EH (cell line): Measurements from ENCODE around the gene PCED1A.
A peak's percentile ranks its signal among the peaks of the same experiment; 100 is the strongest.
"Not testable (repeated sequence)": the region's sequence is repeated elsewhere in the genome, so short reads cannot be mapped to it uniquely, and the experiment has no call there.

Experiments used
- DNase-seq: peaks from one replicate; pipeline ENCODE4 v3.0.0-alpha.2; 2015; ENCODE audit warnings: low read depth

Gene PCED1A

GRCh38 chr20:2829376-2829775, 11.1 kb downstream of the PCED1A start:
- no peak for DNase-seq

- no peak for DNase-seq
These were observed 13.8 kb downstream of the PCED1A start for GRCh38 chr20:2826655-2827054.

- DNase-seq = no peak
These were observed 14.7 kb downstream of the PCED1A start for GRCh38 chr20:2825761-2826160.

- peak; percentile 44 for DNase-seq
These were observed 18.4 kb downstream of the PCED1A start for GRCh38 chr20:2822073-2822472.

- DNase-seq = no peak
These were observed 19.3 kb downstream of the PCED1A start for GRCh38 chr20:2820896-2821869.

GRCh38 chr20:2820084-2820895, 20.2 kb downstream of the PCED1A start:
- peak; percentile 90 for DNase-seq

- no peak for DNase-seq
These were observed 22.4 kb downstream of the PCED1A start for GRCh38 chr20:2817891-2818595.

- no peak for DNase-seq
These were observed 23.1 kb downstream of the PCED1A start for GRCh38 chr20:2817341-2817726.

- DNase-seq = no peak
These were observed 23.7 kb downstream of the PCED1A start for GRCh38 chr20:2816583-2817340.

GRCh38 chr20:2816030-2816582, 24.3 kb downstream of the PCED1A start, which contains the start of gene TMEM239:
TMEM239 (plus strand) TSS chr20:2816364; CDS start chr20:2816555, 191 bp downstream.
- DNase-seq = no peak

- DNase-seq = no peak
These were observed 25.1 kb downstream of the PCED1A start for GRCh38 chr20:2815242-2815900.

- DNase-seq = peak; percentile 99
These were observed 25.8 kb downstream of the PCED1A start, which contains the start of gene C20orf141 for GRCh38 chr20:2814587-2815051. C20orf141 (plus strand) TSS chr20:2814987; CDS start chr20:2815185, 198 bp downstream.

GRCh38 chr20:2814076-2814475, 26.4 kb downstream of the PCED1A start:
- peak; percentile 39 for DNase-seq

GRCh38 chr20:2812189-2812588, 28.3 kb downstream of the PCED1A start:
- no peak for DNase-seq

GRCh38 chr20:2809690-2810089, 30.8 kb downstream of the PCED1A start:
- no peak for DNase-seq

- DNase-seq = not testable (repeated sequence)
These were observed 32.5 kb downstream of the PCED1A start for GRCh38 chr20:2807929-2808328.

GRCh38 chr20:2807019-2807418, 33.4 kb downstream of the PCED1A start:
- DNase-seq = no peak

GRCh38 chr20:2806351-2806701, 34.1 kb downstream of the PCED1A start:
- DNase-seq = no peak

- DNase-seq = no peak
These were observed 34.6 kb downstream of the PCED1A start for GRCh38 chr20:2805689-2806350.
